Hepatocyte (in vitro differentiated cells): ENCODE results near the gene LRIT1. TPM values are rescaled to one million over a fixed set of nuclear protein-coding genes. Genes with fewer than 3 reads are reported as not detected.
A peak's percentile ranks its signal among the peaks of the same experiment; 100 is the strongest.

Experiments used
- DNase-seq: peaks from one replicate; pipeline ENCODE4 v3.0.0-alpha.2; 2016; ENCODE audit warnings: low spot score
- H2AFZ ChIP-seq: fragments of 200-600 bp; sonication (generic); 2 replicates; pipeline ENCODE4 v1.6.0; 2016; ENCODE audit warnings: antibody characterized with exemption, mild to moderate bottlenecking
- H3K27ac ChIP-seq: fragments of 200-600 bp; sonication (generic); 2 replicates; pipeline ENCODE4 v1.5.1; 2016; ENCODE audit warnings: mild to moderate bottlenecking
- H3K27me3 ChIP-seq: fragments of 200-600 bp; sonication (generic); 2 replicates; pipeline ENCODE4 v1.6.1; 2016
- H3K36me3 ChIP-seq: fragments of 200-600 bp; sonication (generic); replicated peaks from 2 replicates; pipeline ENCODE4 v1.5.1; 2016; ENCODE audit warnings: low read depth; ENCODE audit not compliant: insufficient read depth
- H3K4me1 ChIP-seq: fragments of 200-600 bp; sonication (generic); 2 replicates; pipeline ENCODE4 v1.5.1; 2016; ENCODE audit warnings: mild to moderate bottlenecking, moderate library complexity; ENCODE audit not compliant: insufficient read depth
- H3K4me2 ChIP-seq: fragments of 200-600 bp; sonication (generic); 2 replicates; pipeline ENCODE4 v1.6.0; 2016
- H3K4me3 ChIP-seq: fragments of 200-600 bp; sonication (generic); 2 replicates; pipeline ENCODE4 v1.5.1; 2016; ENCODE audit warnings: mild to moderate bottlenecking
- H3K79me2 ChIP-seq: fragments of 200-600 bp; sonication (generic); 2 replicates; pipeline ENCODE4 v1.6.0; 2017; ENCODE audit warnings: mild to moderate bottlenecking
- H3K9me2 ChIP-seq: fragments of 200-600 bp; sonication (generic); replicated peaks from 2 replicates; pipeline ENCODE4 v1.6.0; 2017; ENCODE audit warnings: mild to moderate bottlenecking; ENCODE audit not compliant: insufficient read depth
- H3K9me3 ChIP-seq: fragments of 200-600 bp; sonication (generic); 2 replicates; pipeline ENCODE4 v1.5.1; 2016; ENCODE audit warnings: low read depth, mild to moderate bottlenecking
- H4K20me1 ChIP-seq: fragments of 200-600 bp; sonication (generic); 2 replicates; pipeline ENCODE4 v1.6.0; 2016; ENCODE audit warnings: mild to moderate bottlenecking; ENCODE audit not compliant: insufficient read depth, poor library complexity, severe bottlenecking
- EZH2 ChIP-seq: fragments of 200-600 bp; sonication (generic); IDR thresholded peaks from 2 replicates; pipeline ENCODE4 v1.6.1; 2016; ENCODE audit warnings: antibody characterized with exemption, mild to moderate bottlenecking, borderline replicate concordance
- EZH2phosphoT487 ChIP-seq: fragments of 200-600 bp; sonication (generic); IDR thresholded peaks from one replicate; pipeline ENCODE4 v1.6.1; 2018; ENCODE audit warnings: antibody characterized with exemption, mild to moderate bottlenecking, low read depth, moderate library complexity; ENCODE audit not compliant: unreplicated experiment, severe bottlenecking
- WGBS: methylation state at CpG from one replicate; pipeline ENCODE4 v1.1.6; 2016; ENCODE audit warnings: low lambda C conversion rate; ENCODE audit errors: missing lambda C conversion rate; 5-methylcytosine and 5-hydroxymethylcytosine counted together
- polyA plus RNA-seq: library from polyadenylated mRNA; unstranded; fragments of >200 nt; fragmentation: Nextera tagmentation; extraction: Ambion mirVana; gene quantifications from 2 replicates; pipeline ENCODE4 v1.2.1, GENCODE V29; 2016
- total RNA-seq: library from RNA; depleted of rRNA; stranded (reverse); fragments of >200 nt; gene quantifications from 2 replicates; pipeline ENCODE4 v1.2.3, GENCODE V29; 2014
- TF ChIP-seq, protein P1 (sequence below): fragments of 200-600 bp; sonication (generic); IDR thresholded peaks from 2 replicates; pipeline ENCODE4 v1.5.1; 2016; ENCODE audit warnings: antibody characterized with exemption, mild to moderate bottlenecking; ENCODE audit not compliant: poor library complexity

Gene LRIT1
- total and polyA plus RNA-seq, 2 experiments from 2014 or later, result not detected

DNA sequence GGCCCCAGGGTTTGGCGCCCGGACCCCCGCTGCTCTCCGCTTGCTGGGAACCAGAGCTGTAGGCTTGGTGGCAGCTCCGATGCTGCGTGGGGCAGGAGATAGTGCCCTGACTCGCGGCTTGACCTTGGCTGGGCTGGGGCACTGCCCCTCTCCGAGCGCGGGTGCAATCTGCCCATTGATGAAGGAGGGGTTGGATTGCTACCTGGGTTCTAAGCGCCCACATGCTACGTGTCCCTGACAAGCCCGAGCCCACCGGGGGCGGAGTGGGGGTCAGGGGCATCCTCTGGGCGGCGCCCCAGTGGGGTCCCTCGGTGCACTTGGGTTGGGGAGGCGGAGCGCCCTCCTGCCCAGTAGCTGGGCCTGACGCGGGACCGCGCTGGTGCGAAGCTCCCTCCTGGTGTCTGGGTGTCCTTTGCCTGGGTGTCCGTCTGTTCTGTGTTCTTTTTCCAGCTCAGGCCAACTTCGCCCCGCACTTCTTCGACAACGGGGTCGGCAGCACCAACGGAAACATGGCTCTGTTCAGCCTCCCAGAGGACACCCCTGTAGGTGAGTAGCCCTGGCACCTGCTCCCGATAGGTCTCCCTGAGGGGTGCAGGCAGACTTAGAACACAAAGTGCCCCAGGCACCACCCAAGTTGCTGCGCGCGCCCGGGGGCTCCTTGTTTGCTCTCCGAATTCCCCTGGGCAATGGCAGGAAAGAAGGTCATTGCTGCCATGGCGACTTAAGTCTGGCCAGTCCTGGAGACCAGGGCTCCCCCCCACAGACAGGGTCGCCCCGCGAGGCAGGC lies 46.1 kb downstream of the LRIT1 start:
- Histone ChIP-seq H3K27me3 (peaks cover 66% of the 10 kb centered on the region), H3K9me3 (no peaks in the 10 kb centered on the region), H3K4me3 (no peak overlapping the region), H4K20me1 (no peaks in the 10 kb centered on the region), H3K4me2 (peak overlapping the region; percentile 97), H3K27ac (no peak overlapping the region), H3K9me2 (no peaks in the 10 kb centered on the region), H3K79me2 (no peaks in the 10 kb centered on the region), H3K4me1 (no peaks in the 10 kb centered on the region), H2AFZ (no peak overlapping the region), H3K36me3 (no peaks in the 10 kb centered on the region)
- 53% methylated on average over 36 of the region's 43 CpGs for WGBS
- DNase-seq, result no peak
- TF ChIP-seq EZH2phosphoT487 (no peak), EZH2 (no peak)
- TF ChIP-seq, protein P1, sequence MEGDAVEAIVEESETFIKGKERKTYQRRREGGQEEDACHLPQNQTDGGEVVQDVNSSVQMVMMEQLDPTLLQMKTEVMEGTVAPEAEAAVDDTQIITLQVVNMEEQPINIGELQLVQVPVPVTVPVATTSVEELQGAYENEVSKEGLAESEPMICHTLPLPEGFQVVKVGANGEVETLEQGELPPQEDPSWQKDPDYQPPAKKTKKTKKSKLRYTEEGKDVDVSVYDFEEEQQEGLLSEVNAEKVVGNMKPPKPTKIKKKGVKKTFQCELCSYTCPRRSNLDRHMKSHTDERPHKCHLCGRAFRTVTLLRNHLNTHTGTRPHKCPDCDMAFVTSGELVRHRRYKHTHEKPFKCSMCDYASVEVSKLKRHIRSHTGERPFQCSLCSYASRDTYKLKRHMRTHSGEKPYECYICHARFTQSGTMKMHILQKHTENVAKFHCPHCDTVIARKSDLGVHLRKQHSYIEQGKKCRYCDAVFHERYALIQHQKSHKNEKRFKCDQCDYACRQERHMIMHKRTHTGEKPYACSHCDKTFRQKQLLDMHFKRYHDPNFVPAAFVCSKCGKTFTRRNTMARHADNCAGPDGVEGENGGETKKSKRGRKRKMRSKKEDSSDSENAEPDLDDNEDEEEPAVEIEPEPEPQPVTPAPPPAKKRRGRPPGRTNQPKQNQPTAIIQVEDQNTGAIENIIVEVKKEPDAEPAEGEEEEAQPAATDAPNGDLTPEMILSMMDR, result no peak

DNA sequence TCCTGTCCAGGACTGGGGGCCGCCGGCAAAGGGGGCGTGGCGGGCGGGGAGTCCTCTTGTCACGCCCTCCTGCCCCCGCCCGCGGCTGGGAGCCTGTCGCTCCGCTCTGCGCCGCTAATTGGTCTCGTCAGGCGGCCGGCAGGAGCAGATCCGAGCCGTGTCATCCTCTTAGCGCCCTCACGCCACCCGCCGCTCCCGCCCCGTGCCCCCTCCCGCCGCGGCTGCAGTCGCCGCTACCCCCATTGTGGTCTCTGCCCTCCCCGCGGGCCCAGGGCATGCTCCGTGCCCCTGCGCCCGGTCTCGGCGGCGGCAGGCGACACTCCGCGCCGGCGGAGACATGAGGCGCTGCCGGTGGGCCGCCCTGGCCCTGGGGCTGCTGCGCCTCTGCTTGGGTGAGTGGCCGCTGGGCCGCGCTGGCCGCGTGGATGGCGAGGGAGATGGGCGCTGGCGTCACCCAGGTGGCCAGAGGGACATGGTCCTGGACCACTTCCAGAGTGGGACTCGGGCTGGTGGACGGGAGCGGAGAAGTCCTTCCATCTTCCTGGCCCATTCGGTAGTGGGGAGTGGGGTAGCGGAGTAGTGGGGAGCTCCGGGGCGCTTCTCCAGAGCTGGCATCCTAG lies 46.8 kb downstream of the LRIT1 start, which contains the start of gene CDHR1:
TSS of gene CDHR1 (plus strand) at position 114 of the 620 bp plus-strand sequence. CDS start at position 338, 224 bp downstream.
- no peaks in the 10 kb centered on the region for H3K9me3 ChIP-seq
- no peaks in the 10 kb centered on the region for H3K9me2 ChIP-seq
- H3K4me2 ChIP-seq, result peak within 1 kb of the TSS; percentile 97
- H3K27me3 ChIP-seq, result peaks cover 66% of the 10 kb centered on the region
- H3K36me3 ChIP-seq, result no peaks in the 10 kb centered on the region
- no peaks in the 10 kb centered on the region for H4K20me1 ChIP-seq
- H3K4me1 ChIP-seq, result no peaks in the 10 kb centered on the region
- peak; percentile 56 for DNase-seq
- whole genome bisulfite sequencing, result 3% methylated on average over 30 of the region's 61 CpGs
- no peaks in the 10 kb centered on the region for H3K79me2 ChIP-seq
- peak within 1 kb of the TSS; percentile 63 for H2AFZ ChIP-seq
- H3K4me3 ChIP-seq, result peak within 1 kb of the TSS; percentile 33
- TF ChIP-seq, protein P1, result no peak
- TF ChIP-seq EZH2, result peak; percentile 47
- no peak within 1 kb of the TSS for H3K27ac ChIP-seq

DNA sequence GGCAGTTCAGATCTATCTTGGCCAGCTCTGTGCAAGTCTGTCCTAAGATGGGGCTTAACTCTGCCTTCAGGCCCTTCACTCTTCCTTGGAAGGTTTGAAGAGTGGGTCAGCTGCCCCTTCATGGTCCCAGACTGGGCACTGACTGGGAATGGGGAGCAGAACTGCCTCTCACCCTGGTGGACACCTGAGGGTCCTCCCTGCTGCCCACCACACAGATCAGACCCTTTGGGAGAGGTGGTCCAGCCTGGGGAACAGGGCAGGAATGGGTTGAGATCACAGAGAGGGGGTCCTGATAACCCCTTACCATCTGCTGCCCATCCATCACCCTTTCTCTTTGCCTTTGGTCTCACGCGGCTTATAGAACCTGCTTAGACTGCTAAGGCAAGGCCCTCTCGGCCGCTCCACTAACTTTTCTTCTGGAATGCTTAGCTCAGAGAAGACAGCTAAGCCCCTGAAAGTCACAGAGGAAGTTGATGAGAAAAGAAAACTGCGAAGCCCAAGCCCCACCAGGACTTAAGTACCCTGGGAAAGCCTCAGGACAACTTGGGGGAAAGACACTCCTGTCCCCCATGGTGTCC lies 47.4 kb downstream of the LRIT1 start:
- peak overlapping the region; percentile 97 for H3K4me2 ChIP-seq
- TF ChIP-seq, protein P1, result no peak
- TF ChIP-seq EZH2 (no peak), EZH2phosphoT487 (no peak)
- no peaks in the 10 kb centered on the region for H3K9me2 ChIP-seq
- no peak overlapping the region for H3K27ac ChIP-seq
- DNase-seq, result no peak
- no peaks in the 10 kb centered on the region for H3K4me1 ChIP-seq
- H4K20me1 ChIP-seq, result no peaks in the 10 kb centered on the region
- peak overlapping the region; percentile 63 for H2AFZ ChIP-seq
- peak overlapping the region; percentile 33 for H3K4me3 ChIP-seq
- H3K9me3 ChIP-seq, result no peaks in the 10 kb centered on the region
- H3K36me3 ChIP-seq, result no peaks in the 10 kb centered on the region
- 27% methylated on average over 5 of the region's 5 CpGs for WGBS
- no peaks in the 10 kb centered on the region for H3K79me2 ChIP-seq
- peaks cover 66% of the 10 kb centered on the region for H3K27me3 ChIP-seq
